Right renal pelvis (tissue), 4 donors: ENCODE measurements around the gene DEPP1. TPM values are rescaled to one million over a fixed set of nuclear protein-coding genes. Genes with fewer than 3 reads are reported as not detected.

Experiments used
- DNase-seq, 4 donors: peaks; one replicate each; pipeline ENCODE4 v3.0.0-alpha.2; 2013; ENCODE audit warnings: low read depth in 4 of 4, low spot score in 3 of 4, missing footprints in 1 of 4
- polyA plus RNA-seq, 4 donors: library from polyadenylated mRNA; unstranded; fragments of 120-200 nt; gene quantifications; one replicate each; pipeline ENCODE4 v1.2.1, GENCODE V29; 2013; ENCODE audit not compliant: insufficient read length in 4 of 4

Gene DEPP1
- polyA plus RNA-seq, 4 donors, result 6.8 to 10.3 (median 8.3) TPM

DNA sequence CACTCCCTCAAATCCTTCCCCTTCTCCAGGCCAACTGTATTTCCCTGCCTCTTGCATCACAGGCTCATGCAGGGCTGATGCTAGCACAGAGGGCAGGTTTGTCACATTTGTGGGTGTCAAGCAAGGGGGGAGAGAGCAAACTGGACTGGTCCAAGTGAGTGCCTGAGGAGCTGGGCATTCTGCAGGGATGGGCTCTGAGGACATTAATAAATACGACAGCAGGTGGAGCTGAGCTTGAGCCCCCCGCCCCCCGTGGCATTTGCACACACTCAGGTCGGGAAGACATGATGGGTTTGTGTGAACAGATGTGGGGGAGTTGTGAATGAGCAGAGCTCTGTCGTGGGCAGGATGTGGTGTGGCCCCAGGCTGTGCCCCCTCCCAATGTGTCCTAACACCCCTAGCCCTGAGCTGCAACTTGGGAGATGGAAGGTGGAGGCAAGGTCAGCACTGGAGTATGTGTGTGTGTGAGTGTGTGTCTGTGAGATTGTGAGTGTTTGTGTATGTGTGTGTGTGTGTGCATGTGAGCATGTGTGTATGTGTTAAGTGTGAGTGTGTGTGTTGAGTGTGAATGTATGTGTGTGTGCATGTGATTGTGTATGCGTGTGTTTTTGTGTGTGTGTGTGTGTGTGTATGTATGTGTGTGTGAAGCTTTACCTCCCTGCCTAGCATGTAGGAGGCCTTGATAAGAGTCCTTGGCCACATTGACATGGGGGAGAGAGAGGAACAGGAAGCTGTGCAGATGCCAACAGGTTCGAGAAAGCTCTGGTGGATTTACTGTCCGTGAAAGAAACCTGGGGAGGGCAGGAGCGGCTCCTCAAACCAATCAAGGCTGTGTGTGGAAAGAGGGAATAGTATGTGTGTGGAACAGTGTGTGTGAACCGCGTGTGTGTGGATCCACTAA is 9.9 kb downstream of the DEPP1 start:
- no peak for DNase-seq

DNA sequence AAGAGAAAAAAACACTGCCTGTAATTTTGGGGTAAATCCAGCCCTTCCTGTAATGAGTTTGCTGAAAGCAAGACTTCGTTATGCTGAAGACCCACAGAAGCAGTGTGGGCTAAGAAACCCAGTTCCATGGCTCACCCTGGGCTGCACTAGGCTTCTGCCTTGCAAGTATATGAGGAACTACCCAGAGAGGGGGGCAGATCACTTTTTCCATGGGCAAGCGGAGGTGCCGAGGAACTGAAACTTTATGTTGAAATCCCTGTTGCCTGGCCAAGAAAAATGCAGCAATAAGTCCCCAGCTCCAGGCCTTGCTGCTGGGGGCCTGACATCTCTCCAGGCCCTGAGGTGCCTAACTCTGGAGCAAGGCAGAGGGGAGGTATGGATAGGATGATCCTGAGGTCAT is 10.5 kb downstream of the DEPP1 start:
- DNase-seq, result no peak

DNA sequence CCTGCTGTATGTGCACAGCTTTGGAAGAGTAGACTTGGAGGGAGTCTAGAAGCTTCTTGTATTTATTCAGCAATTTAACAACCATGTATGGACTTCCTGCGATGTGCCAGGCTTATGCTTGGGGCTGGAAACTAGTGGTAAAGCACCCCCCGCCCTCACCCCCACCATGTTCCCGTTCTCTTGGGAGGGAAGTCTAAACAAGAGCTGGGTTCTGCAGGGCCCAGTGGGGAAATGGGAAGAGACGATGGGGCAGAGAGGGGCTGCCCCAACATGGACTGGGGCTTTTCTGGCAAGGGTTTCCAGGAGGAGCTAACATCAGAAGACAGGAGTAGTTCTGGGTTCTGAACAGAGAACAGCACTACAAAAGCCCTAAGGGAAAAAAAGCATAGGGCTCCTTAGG is 11.0 kb downstream of the DEPP1 start:
- DNase-seq, result no peak

DNA sequence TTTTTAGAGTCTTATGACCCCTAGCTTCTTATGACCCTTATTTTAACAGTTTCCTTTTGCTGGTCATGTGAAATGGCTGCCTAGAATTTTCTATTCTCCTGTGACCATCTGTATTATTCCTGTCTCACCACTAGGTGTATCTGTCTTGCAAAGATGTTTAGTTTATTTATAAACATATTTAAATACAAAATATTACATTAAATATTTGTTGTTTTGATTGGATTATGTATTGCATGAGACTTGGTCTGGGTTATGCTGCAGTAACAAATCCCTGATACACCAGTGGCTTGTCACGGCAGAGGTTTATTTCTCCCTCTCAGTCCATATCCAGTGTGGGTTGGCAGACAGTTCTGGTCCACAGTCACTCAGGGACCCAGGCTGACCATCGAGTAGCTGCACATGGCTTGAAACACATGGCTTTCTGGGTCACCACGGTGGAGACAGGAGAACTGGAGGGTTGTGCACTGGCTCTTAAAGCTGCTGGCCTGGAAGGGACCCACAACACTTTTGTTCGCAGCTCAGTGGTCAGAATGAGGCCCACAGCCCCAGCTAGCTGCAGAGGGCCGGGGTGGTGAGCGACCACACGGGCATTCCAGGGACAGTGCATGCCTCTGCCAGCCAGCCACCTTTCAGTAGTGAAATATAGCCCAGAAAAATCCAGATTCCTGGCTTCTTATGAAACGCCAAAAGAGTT is 11.6 kb downstream of the DEPP1 start:
- no peak for DNase-seq

DNA sequence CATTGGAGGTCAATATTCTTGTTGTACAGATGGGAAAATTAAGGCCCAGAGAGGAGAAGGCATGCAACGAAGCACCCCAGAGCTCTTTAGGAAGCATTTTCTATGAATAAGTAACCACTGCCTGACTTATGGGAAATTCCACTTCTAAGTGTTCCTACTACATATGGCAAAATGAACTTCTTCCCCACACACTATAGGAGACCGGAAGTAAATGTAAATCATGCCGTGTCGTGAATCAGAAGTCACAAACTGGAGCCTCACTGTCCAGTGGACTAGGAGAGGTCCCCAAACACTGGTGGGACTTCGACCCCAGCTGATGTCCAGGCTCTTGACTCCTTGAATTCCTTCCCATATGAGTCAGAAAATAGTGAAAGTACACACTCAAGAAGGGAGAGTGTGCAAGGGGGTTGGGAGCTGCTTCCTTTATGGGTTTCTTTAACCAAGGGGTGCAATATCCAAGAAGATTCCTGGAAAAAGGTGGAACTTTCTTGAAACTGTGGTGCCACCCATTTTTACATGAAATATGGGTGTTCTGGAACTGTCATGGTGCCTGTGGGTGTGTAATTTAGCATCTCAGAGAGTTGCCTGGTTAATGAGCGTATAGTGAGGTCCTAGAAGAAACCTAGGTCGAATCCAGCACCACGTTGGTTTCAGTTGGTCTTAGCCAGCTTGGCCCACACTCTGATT is 12.3 kb downstream of the DEPP1 start:
- no peak for DNase-seq

- no peak for DNase-seq
Measured at GRCh38 chr10:44965651-44966097, 12.9 kb downstream of the DEPP1 start.

GRCh38 chr10:44965104-44965503 is 13.5 kb downstream of the DEPP1 start:
- DNase-seq, result no peak

- DNase-seq, result peak in 1 of 4 donors; percentile 68
Measured at GRCh38 chr10:44963772-44964633, 14.6 kb downstream of the DEPP1 start.

DNA sequence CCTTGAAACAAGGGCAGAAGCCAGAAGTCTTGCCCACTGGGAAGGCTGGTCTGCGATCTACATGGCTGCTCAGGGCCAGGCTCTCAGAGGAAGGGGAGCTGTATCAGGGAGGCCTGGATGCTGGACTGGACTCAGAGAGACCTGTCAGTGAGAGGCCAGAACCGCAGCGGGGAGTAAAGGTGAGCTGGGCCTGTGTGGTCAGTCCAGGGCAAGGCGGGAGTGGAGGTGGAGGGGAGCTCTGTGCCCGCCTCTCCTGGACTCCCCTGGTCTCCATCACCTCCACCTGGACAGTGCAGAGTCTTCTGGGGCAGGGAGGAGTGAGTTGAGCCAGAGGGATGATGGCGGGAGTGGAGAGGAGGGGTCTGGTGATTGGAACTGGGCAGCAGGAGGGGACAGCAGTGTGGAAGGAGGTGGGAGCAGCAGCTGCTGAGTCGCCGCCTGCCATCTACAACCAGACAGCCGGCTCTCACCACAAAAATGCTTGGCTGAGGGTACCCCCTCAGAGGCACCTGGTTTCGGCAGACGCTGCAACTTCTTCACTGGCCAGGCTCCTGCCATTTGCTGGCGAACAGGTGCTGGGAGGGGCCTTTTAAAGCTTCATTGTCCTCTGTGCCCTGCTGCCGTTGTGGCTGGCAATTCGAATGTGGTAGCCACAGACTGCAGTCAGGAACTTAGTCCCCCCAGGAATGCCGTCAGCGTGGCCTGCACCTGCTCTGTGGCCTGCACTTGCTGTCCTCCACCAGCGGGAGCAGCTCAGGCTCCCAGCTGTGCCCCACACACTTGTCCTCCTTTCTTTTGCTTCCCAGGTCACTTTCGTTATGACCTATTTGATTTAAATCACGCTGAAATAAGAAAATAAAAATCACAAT is 15.5 kb downstream of the DEPP1 start:
- no peak for DNase-seq

GRCh38 chr10:44961931-44962750 is 16.5 kb downstream of the DEPP1 start:
- DNase-seq, result no peak

GRCh38 chr10:44961230-44961571 is 17.4 kb downstream of the DEPP1 start:
- DNase-seq, result no peak

- DNase-seq, result no peak
Measured at GRCh38 chr10:44960482-44961229, 18.0 kb downstream of the DEPP1 start.

- no peak for DNase-seq
Measured at GRCh38 chr10:44960088-44960460, 18.5 kb downstream of the DEPP1 start.

- DNase-seq, result peak; percentile 58 to 71 (median 70)
Measured at GRCh38 chr10:44959247-44960087, 19.1 kb downstream of the DEPP1 start, which contains the start of gene RASSF4. Gene RASSF4 (plus strand): TSS chr10:44959802. CDS start chr10:44970203, 10,401 bp downstream.

DNA sequence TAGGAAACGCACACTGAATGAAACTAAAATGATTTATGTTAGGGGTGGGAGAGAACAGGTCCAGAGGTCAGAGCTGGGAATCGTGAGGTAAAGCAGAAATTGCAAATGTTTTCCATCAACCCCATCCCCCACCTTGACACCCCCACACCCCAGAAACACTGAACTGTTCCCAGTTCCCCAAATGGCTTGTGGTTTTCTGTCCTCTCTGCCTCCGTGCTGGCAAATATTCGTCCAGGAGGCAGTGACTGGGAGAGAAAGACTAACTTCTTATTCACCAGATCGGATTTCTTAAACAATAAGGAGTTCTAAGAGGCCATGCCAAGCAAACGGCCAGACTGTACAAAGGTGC is 19.7 kb downstream of the DEPP1 start:
- DNase-seq, result no peak

DNA sequence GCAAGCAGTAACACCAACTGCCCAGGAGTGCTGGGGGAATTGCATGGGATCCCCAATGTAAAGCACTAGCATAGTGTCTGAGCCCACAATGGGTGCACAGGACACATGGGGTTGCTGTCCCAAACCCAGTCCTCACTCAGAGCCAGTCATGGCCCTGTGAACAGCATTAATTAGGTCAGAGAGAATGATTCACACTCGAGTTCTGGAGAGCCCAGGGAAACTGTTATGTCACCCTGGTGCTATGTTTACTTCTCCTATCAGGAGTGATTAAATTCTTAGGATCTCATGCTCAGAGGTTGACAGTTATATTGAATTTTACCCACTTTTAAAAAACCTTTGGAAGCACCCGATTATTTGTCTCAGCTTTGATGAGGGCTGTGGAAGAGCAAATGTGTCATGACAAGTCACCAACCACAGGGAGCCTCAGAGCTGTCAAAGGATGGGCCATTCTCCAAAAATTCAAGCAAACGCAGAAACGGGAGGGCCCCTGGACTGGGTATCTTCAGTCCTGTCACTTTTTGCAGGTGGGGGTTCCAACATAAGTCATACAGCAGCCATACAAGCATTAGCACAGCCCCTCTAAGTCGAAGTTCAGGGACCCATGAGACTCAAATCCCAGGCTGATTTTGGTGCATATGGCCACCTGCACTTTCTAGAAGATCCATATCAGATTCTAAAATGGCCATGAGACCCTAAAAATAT is 20.3 kb downstream of the DEPP1 start:
- DNase-seq, result no peak
